Esophagus (tissue), 2 donors: ENCODE results near the gene TCF19. TPM values are rescaled to one million over a fixed set of nuclear protein-coding genes. Genes with fewer than 3 reads are reported as not detected.

Experiments used
- polyA plus RNA-seq, 2 donors: library from polyadenylated mRNA; stranded (reverse); fragments of 200-250 nt; gene quantifications; one replicate each; pipeline ENCODE4 v1.2.3, GENCODE V29; 2013
- donor health status: healthy with polysubstance abuse.
- donor health status: Bipolar disorder and iron deficiency.

Gene TCF19
- polyA plus RNA-seq, 2 donors, result 10.3 to 11.0 TPM

Other genes with a start within 250 kb of the TCF19 start
- 10 to 100 TPM; 30.0 to 81.5 TPM for gene VARS2, start 244.4 kb upstream of the TCF19 start, polyA plus RNA-seq
- 100 to 1,000 TPM; 130 to 421 TPM for gene SFTA2, start 226.4 kb upstream of the TCF19 start, polyA plus RNA-seq
- 10 to 100 TPM in 1 of 2 donors, 1 to 10 TPM in 1; 5.2 to 17.8 TPM for gene MUCL3, start 217.6 kb upstream of the TCF19 start, polyA plus RNA-seq
- 1,000 to 10,000 TPM in 1 of 2 donors, 100 to 1,000 TPM in 1; 912 to 1,484 TPM for gene MUC21, start 174.9 kb upstream of the TCF19 start, polyA plus RNA-seq
- gene MUC22, start 148.1 kb upstream of the TCF19 start, polyA plus RNA-seq, result 1 to 10 TPM; 2.4 to 5.8 TPM
- under 1 TPM in 1 of 2 donors, not detected in 1; 0.08 TPM for gene C6orf15, start 46.0 kb upstream of the TCF19 start, polyA plus RNA-seq
- 1 to 10 TPM in 1 of 2 donors, under 1 TPM in 1; 1.00 to 4.3 TPM for gene PSORS1C1, start 43.8 kb upstream of the TCF19 start, polyA plus RNA-seq
- under 1 TPM; 0.02 to 0.20 TPM for gene CDSN, start 38.1 kb upstream of the TCF19 start, polyA plus RNA-seq
- gene PSORS1C2, start 19.5 kb upstream of the TCF19 start, polyA plus RNA-seq, result under 1 TPM; 0.22 to 0.81 TPM
- 10 to 100 TPM; 10.5 to 15.4 TPM for gene CCHCR1, start 787 bp upstream of the TCF19 start, polyA plus RNA-seq
- gene POU5F1, start 12.1 kb downstream of the TCF19 start, polyA plus RNA-seq, result under 1 TPM; 0.55 to 0.59 TPM
- 100 to 1,000 TPM; 104 to 121 TPM for gene HLA-C, start 113.5 kb downstream of the TCF19 start, polyA plus RNA-seq
- gene HLA-B, start 198.6 kb downstream of the TCF19 start, polyA plus RNA-seq, result 100 to 1,000 TPM; 168 to 351 TPM
- gene MICA, start 245.0 kb downstream of the TCF19 start, polyA plus RNA-seq, result 1 to 10 TPM; 8.8 to 9.9 TPM